Measurements from ENCODE around the gene ATP9A.

DNA sequence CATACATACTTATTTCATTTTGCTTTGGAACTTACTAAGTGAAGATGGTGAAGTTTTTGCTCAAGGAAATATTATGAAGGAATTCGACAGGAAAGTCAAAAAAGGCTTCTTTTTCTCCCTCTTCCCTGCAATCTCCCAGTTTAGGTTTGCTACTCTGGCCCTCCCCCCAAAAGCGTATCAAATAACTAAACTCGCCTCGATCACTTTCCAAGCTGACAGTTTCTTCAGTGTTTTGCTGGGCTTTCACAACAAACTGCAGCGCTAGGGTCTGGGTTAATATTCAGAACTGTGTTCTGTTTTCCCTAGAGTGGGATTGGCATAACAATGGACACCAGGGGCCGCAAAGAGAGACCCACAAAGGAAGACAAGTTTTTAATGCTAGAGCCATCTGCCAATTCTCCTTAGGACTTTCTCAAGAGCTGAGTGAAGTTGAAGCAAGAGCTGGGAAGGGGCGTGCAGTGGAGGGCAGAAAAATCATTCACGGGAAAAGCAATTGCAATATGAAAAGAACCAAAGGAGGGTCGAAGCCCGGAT, 57.8 kb downstream of the ATP9A start:
- TF ChIP-seq POU2F2 (IDR thresholded peaks at IDR 0.05; ENCODE audit: low read depth, low read length) (no peak), POLR2AphosphoS5 (IDR thresholded peaks at IDR 0.05; ENCODE audit: low read depth, low read length) (no peak), POLR2A (IDR thresholded peaks at IDR 0.05; ENCODE audit: low read depth, low read length) (no peak), SPI1 (IDR thresholded peaks at IDR 0.05; ENCODE audit: low read depth, low read length) (no peak)
